GM19395 (cell line): ENCODE data around the gene ZBED1.
"Not testable (repeated sequence)": the region's sequence is repeated elsewhere in the genome, so short reads cannot be mapped to it uniquely, and the experiment has no call there.

Experiments used
- ATAC-seq: cut with Tn5 transposase; IDR thresholded peaks from one replicate; pipeline ENCODE4 v1.9.1; 2021; ENCODE audit warnings: mild to moderate bottlenecking, moderate library complexity; ENCODE audit not compliant: unreplicated experiment

The ZBED1 gene

GRCh38 chrX:2520539-2520938 lies 19.8 kb upstream of the ZBED1 start:
- ATAC-seq, result no peak

DNA sequence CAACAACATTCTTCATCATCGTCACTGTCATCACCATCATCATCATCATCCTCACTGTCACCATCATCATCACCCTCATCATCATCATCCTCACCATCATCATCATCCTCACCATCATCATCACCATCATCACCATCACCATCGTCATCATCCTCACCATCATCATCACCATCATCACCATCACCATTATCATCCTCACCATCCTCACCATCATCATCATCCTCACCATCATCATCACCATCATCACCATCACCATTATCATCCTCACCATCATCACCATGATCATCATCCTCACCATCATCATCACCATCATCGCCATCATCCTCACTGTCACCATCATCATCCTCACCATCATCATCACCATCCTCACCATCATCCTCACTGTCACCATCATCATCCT lies 18.9 kb upstream of the ZBED1 start:
- not testable (repeated sequence) for ATAC-seq

DNA sequence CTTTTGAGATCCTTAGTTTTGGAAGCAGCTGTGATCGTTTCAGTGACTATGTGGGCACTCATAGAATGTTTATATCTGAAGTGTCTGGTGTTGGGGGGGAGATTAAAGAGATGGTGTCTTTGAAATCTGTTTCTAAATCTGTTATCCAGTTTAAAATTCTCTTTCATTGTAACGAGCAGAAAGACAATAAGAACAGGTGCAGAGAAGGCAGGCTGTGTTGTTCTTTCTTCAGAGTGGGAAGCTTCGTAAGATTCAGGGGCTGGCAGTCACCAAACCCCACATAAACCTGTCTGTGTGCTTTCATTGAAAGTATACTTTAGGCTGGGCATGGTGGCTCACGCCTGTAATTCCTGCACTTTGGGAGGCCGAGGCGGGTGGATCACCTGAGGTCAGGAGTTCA lies 16.3 kb upstream of the ZBED1 start:
- peak; percentile 11 for ATAC-seq

DNA sequence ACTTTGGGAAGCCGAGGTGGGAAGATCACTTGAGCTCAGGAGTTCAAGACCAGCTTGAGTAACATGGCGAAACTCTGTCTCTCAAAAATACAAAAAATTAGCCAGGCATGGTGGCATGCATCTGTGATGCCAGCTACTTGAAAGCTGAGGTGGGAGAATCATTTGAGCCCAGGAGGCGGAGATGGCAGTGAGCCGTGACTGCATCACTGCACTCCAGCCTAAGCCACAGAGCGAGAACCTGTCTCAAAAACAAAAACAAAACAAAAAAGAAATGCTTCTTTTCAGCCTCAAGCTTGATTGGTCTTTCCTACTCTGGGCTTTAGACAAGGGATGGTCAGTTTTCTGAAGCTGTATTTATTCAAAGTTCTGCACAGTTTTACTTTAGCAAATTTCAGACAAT lies 15.8 kb upstream of the ZBED1 start:
- peak; percentile 58 for ATAC-seq

DNA sequence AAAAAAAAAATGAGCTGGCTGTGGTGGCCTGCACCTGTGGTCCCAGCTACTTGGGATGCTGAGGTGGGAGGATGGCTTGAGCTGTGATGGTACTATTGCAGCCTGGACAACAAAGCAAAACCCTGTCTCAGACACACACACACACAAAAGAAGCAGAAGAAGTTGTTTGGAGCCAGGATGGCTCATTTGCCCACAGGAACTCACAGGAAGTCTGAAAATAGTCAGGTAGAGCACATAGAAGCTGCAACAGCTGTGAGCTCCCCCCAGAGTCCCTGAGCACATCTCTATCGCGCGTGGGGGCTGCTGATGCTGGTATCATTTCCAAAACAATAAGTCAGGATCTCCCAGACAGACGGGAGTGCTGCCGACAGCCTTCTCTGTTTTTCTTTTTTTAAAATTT lies 13.4 kb upstream of the ZBED1 start:
- no peak for ATAC-seq

DNA sequence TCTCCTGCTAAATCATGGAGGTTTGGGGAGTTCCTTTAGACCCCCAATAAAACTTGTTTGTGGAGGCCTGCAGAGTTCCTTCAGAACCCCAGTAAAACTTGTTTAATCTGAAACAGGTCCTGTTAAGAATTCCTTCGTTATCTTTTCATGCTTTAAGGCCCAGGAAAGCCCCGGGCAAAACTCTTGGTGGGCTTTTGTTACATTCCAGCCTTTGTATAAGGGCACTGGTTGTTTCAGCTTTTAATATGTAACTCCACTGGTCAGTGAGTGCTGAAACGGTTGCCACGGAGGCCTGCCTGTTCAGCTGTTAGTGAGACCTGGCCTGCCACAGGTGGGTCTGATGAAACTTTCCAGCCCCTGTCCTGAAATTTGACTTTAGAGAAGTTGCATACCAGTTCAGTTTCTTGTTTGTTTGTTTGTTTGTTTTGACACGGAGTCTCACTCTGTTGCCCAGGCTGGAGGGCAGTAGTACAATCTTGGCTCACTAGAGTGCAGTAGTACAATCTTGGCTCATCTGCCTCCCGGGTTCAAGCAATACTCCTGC lies 12.4 kb upstream of the ZBED1 start:
- ATAC-seq, result no peak

- no peak for ATAC-seq
Measured at GRCh38 chrX:2512501-2512900, 11.7 kb upstream of the ZBED1 start.

- no peak for ATAC-seq
Measured at GRCh38 chrX:2511326-2511725, 10.6 kb upstream of the ZBED1 start.

DNA sequence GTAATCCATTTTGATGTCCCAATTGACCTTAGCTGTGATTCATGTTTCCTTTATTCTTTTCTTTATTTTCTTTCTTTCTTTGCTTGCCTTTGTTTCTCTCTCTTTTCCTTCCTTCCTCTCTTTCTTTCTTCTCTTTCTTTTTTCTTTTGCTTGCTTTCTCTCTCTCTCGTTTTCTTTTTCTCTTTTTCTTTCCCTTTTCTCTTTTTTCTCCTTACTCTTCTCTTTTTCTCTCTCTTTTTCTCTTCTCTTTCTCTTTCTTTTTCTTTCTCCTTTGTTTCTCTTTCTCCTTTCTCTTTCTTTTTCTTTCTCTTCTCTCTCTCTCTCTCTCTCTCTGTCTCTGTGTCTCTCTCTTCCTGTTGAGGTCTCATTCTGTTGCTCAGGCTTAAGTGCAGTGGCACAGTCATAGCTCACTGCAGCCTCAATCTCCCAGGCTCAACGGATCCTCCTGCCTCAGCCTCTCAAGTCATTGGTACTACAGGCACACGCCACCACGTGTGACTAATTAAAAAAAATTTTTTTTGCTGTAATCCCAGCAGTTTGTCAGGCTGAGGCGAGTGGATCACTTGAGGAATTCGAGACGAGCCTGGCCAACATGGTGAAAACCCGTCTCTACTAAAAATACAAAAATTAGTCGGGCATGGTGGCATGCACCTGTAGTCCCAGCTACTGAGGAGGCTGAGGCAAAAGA lies 8.0 kb upstream of the ZBED1 start:
- no peak for ATAC-seq

DNA sequence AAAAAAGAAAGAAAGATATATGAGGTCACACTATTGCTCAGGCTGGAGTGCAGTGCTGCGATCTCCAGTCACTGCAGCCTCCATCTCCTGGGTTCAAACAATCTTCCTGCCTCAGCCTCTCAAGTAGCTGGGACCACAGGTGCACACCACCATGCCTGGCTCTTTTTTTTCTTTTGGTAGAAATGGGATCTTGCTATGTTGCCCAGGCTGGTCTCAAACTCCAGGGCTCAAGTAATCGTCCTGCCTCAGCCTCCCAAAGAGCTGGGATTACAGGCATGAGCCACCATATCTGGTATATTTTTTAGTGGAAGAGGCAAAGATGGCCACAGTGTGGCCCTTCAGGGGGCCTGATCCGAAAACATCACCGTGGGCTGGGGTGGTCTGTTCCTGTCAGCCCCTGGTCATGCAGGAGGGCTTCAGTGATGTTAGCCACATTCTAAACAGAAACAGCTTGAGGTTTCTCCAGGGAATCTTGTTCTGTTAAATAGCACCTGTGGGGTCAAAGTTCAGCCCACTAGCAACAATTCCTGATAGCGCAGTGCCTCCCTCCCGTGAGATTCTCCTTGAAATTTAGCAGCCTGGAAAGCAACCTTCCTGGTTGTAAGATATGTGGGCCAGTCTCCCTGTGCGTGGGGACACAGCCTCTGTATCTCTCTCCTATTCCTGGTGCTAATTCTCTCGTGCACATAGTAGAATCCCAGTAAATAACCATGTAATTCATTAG lies 7.3 kb upstream of the ZBED1 start:
- no peak for ATAC-seq

GRCh38 chrX:2507196-2507595 lies 6.4 kb upstream of the ZBED1 start:
- no peak for ATAC-seq

- ATAC-seq, result not testable (repeated sequence)
Measured at GRCh38 chrX:2505341-2505740, 4.6 kb upstream of the ZBED1 start.

DNA sequence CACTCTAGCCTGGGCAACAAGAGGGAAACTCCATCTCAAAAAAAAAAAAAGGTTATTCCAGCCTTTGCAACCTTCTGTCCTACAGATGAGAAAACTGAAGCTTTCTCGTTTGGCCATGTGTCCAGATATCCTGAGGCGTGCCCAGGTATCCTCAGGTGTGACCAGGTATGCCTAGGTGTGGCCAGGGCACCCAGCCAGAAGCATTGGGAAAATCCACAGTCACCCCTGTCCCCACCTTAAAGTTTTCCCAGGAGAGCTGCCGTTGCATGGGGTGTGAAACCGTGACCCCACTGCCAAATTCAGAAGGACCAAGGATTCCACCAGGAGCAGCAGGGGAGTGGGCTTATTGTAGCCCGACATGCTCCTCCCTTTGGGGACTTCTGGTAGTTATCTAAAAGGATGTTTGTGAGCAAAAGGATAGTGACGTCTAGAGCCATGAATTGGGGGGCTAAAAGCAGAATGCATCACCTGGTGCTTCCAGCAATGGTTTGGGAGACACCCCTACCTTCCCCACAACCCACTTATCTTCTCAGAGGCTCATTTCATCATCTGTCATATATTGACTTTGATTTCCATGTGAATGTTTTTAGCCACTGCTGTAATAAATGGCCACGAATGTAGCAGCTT lies 4.0 kb upstream of the ZBED1 start:
- ATAC-seq, result no peak

GRCh38 chrX:2503591-2504500 lies 3.1 kb upstream of the ZBED1 start:
- no peak for ATAC-seq

DNA sequence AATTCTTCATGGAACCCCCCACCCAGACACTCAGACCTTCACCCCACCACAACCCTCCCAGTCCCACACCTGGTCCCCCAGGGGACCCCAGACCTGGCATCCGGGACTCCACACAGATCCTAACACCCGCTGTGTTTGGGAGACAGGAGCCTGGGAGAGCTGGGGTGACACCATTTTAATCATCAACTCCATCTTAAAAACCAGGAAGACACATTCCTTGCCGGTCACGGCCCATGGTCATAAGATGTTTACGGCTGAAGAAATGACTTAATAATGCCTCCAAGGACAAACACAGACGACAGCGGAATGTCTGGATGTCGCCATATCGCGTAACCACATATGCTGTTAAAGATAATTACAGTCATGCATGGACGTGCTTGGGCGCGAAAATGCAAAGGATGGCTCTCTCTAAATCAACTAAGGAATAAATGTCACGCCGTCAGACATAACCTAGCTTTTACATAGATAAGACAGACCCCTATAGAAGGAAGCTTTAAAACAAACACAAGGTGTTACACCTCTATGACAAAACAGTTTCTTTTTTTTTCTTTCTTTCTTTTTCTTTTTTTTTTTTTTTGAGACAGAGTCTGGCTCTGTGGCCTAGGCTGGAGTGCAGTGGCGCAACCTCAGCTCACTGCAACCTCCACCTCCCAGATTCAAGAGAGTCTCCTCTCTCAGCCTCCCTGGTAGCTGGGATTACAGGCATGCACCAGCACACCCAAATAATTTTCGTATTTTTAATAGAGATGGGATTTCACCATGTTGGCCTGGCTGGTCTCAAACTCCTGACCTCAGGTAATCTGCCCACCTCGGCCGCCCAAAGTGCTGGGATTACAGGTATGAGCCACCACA lies 2.1 kb upstream of the ZBED1 start:
- no peak for ATAC-seq

- ATAC-seq, result no peak
Measured at GRCh38 chrX:2502120-2502667, 1.4 kb upstream of the ZBED1 start.

DNA sequence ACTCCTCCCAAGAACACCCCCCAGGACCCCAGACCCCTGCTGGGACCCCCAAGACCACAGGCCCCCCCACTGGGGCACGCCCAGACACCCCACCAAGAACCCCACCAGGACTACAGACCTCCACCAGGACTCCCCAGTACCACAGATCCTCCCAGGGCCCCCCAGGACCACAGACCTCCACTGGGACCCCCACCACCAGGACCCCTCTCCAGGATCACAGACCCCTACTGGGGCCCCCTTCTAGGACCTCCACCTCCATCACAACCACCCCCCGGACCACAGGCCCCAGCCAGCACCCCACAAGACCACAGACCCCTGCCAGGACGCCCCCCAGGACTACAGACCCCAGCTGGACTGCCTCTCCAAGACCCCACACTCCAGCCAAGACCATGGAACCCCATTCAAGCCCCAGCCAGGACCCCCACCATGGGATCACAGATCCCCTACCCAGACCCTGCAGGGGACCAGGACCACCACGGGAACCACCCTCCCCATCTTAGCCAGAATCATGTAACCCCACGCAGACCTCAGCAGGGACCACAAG lies 855 bp upstream of the ZBED1 start:
- ATAC-seq, result no peak

GRCh38 chrX:2500091-2500802 lies 529 bp downstream of the ZBED1 start:
- peak; percentile 50 for ATAC-seq

DNA sequence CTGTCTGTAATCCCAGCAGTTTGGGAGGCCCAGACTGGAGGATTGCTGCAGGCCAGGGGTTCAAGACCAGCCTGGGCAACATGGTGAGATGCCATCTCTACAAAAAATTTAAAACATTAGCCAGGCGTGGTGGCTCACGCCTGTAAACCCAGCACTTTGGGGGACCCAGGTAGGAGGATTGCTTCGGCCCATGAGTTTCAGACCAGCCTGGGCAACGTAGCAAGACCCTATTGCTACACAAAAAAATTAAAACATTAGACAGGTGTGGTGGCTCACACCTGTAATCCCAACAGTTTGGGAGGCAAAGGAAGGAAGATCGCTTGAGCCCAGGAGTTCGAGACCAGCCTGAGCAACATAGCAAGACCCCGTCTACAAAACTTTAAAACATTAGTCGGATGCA lies 1.3 kb downstream of the ZBED1 start:
- ATAC-seq, result no peak
